HL-60/S4 treated with retinoic acid at 250 ng/mL for 4 days and 3 days (cell line): ENCODE measurements around the gene MICAL3.

ENCODE experiments used
- in situ Hi-C: fragments of 300-500 bp; cut with MboI; formaldehyde crosslinking; loops from 2 replicates; pipeline ENCODE4 v1.7.0; 2022; ENCODE audit warnings: low sequenced_read_pairs

The MICAL3 gene

DNA sequence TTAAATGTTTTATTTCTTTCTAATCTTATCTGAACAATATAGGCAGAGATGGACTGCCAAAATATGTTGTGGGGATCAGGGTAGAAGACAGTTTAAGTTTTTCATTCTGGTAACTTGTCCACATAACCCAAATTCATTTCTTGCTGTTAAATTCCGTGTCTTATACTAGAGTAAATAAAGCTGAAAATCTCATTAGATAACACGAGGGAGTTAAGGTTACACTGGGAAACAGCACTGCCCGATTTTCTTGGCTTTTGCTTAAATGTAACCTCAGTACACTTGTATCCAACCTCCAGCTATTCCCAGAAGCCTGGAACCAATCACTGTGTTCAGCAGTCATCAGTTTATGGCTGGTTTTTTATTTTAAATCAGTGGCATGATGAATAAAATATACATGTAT lies 48.2 kb downstream of the MICAL3 start:
- in situ Hi-C loops, result no loop called here

DNA sequence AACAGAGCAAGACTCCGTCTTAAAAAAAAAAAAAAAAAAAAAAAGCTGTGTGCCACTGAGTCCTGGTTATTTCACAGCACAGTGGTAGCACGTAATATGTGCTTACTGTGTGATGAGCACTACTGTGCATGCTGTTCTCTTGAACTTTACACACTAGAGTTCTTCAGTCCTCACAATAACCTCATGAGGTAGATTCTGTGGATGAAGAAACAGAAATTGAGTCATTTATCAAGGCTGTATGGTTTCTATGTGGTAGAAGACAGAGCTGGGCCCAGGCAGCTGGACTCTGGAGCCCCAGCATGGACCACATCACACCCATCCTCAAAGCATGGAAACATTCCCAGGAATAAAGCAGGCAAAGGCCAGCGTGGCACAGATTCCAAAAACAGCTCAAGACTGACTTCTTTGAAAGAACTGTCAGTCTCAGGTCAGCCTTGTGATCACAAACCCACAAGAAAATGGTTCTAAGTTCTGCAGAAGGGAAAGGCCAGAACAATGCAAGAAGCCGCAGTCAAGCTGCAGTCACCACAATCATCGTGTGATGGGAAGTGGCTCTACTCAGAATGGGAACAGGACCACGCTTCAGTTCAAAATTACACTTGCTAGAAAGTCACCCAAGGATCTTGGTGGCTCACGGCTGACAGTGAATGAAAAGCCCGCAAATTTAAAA lies 49.5 kb downstream of the MICAL3 start:
- in situ Hi-C loops, result no loop called here

- in situ Hi-C loops, result no loop called here
Observed at GRCh38 chr22:17974087-17974486, 50.3 kb downstream of the MICAL3 start.

- in situ Hi-C loops, result no loop called here
Observed at GRCh38 chr22:17973217-17973616, 51.1 kb downstream of the MICAL3 start.

DNA sequence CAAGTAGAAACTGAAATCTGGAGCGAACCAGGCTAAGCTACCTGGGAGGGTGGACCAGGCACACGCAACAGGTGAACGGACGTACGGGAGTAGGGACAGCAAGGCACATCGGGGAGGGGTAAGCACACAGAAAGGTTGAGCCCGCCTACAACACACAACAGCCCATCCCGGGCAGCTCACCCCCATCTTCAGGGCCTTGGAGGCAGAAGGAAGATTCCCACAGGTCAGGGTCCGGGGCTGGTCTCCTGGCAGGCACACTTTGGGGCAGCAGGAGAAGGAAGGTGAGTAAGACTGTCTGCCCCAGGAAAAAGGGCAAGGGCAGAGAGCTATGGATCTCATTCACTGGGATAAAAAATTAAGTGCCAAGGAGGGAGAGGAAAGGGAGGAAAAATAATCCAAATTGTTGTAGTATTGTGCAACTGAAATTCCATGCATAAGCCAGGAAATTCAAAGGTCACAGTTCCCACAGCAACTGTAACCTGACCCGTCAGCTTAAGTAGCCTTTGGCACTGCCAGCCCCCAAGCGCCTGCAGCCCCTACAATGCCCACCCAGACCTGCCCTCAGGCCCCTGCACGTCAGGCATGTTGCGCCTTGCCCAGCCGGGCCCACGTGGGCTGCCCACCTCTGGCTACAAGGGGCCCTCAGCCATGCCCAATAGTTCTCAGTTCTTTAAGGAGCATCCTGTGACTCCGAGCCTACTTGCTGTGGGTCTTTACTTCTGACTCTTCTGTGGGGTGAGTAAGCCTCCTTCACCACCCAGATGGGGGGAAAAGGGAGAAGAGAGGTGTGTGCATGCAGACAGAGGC lies 51.8 kb downstream of the MICAL3 start:
- in situ Hi-C loops, result no loop called here

DNA sequence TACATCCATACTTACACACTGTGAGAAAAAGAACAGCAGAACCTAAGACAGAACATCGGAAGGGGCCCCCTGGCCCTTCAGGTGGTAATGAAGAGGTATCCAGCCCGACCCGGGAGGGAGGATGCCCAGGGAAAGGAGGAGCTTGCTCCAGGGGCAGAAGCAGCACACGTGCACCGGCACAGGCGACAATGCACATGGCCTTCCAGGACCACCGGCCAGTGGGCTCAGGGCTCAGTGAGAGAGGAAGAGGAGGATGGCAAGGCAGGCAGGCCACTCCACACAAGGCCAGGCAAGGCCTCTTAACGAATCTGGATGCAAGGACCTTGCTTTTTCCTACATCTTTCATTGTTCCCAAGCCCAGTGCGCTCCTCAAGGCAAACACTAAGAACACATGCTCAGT lies 52.6 kb downstream of the MICAL3 start:
- in situ Hi-C loops, result no loop called here

DNA sequence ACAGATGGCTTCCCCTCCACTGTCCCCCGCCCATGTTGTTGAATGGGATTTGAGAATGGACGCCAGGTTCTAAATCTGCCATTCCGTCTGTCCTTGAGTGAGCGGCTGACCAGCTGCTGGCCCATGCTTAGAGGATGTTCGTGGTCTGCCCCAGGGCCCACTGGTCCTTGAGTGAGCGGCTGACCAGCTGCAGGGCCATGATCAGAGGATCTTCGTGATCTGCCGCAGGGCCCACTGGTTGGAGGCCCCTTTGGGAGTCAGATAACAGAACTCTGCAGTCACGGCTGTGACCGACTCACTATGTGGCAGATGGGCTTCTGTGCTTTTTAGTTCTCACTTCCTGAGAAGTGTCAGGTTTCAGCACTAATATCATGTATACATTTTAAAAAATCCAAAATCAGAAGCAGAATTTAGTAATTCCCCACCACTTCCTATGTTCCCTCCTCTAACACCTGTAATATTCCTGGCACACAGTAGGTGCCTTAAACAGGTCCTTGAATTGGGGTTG lies 54.1 kb downstream of the MICAL3 start:
- in situ Hi-C loops, result no loop called here

- in situ Hi-C loops, result no loop called here
Observed at GRCh38 chr22:17969701-17970113, 54.7 kb downstream of the MICAL3 start.

- in situ Hi-C loops, result no loop called here
Observed at GRCh38 chr22:17968126-17968525, 56.2 kb downstream of the MICAL3 start.

- in situ Hi-C loops, result no loop called here
Observed at GRCh38 chr22:17966403-17966717, 58.0 kb downstream of the MICAL3 start.

DNA sequence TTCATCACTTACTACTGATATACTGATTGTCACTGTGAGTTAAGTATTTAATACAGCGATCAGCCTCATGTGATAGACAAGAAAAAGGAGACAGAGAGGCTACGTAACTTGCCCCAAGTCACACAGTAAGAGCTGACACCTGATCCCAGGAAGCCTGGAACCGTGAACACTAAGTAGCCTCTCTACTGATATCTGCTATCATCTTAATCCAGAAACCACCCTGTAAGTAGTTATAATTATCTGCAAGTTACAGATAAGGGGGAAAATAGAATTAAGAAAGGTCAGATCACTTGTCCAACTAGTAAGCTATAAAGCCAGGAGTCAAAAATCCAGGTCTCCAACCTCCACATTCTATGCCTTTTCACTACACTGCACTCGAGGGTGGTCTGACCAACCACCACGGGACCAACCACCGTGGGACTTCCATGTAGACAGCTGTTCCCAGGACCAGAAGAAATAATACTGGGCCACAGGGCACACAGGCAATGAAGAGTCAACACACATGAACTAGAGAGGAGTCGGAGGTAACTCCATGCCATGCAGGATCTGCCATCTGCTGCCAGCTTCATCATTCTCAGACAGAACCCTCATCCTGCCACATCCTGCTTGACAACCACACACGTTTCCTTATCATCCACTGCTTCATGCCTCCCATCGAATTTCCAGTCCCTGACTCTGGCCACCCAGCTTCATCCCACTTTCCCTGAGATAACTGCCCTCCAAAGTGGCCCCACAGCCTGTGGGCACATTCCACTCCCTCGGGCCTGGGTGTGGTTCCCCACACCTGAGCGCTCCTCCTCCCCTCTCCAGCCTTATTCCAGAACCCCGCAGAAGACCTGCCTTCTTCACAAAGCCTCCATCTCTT lies 58.6 kb downstream of the MICAL3 start:
- in situ Hi-C loops, result no loop called here

DNA sequence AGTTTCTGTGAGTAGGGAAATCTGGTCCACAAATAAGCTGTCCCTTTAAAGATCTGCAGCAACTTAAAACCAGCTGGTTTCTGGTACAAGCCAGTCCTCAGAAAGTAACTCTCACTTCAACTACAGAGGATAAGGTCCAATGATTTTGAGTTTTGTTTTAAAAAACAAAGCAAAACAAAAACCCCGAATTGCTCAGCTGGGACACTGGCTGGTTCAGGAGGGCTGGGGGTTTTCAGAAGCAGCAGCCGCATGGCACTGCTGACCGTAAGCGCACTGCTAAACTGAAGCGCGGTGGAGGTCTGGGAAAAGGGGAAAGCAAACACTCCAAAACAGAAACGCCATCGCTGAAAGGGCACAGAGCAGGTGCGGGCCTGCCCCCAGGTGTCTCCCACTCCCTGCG lies 59.7 kb downstream of the MICAL3 start:
- in situ Hi-C loops, result no loop called here

- in situ Hi-C loops, result no loop called here
Observed at GRCh38 chr22:17964156-17964555, 60.2 kb downstream of the MICAL3 start.

- in situ Hi-C loops, result no loop called here
Observed at GRCh38 chr22:17963015-17963414, 61.3 kb downstream of the MICAL3 start.

DNA sequence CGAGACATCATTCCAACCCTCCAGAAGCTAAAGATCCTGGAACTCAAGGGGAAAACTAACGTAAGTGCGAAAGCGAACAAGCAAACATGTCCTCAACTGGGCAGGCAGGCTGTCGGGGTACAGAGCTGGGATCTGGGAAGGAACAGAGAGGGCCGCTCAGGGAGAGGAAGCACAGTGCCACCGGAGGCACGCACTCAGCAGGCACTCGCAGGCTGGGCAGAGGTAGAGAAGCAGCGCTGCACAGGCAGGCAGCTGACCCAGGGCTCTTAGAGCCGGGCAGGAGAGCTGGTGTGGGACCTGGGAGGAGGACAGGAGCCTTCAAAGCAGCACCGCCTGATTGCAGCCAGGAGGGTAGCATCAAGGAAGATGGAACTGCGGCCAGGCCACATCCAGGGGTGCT lies 62.2 kb downstream of the MICAL3 start:
- in situ Hi-C loops, result no loop called here

GRCh38 chr22:17961446-17961729 lies 63.0 kb downstream of the MICAL3 start:
- in situ Hi-C loops, result no loop called here

GRCh38 chr22:17960695-17961445 lies 63.5 kb downstream of the MICAL3 start:
- in situ Hi-C loops, result no loop called here

GRCh38 chr22:17960011-17960410 lies 64.3 kb downstream of the MICAL3 start:
- in situ Hi-C loops, result no loop called here

DNA sequence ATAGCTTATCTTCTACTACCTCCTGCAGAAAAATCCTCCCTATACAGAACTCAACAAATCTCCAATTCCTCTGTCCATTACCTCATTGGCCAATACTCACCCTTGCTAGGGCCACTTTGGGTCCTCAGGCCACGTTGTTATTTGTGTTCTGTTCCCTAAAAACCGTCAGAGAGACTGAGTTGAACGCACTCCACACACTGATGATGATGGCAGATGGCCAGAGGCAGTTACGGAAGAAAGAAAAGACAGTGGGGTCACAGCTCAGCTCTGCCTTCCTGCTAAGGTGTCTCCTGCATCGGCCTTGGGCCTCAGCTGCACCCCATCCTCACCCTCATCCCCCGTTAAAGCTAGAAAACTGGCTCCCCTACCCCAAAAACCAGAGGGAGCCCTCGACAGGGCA lies 66.2 kb downstream of the MICAL3 start:
- in situ Hi-C loops, result no loop called here

DNA sequence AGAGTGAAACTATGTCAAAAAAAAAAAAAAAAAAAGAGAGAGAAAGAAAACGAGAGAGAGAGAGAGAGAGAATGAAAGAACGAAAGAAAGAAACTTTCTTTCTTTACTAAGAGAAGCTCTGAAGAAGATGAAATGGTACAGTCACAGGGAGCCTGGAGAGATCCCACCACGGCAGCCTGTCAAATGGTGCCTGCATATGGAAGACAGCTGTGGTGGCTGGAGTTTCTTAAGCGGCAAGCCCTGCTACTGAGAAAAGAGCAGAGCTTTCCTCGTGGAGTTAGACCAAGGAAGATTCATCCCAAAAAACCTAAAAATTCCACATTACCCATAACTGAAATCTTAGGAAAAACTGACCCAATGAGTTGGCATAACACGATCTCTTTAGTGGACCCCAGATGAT lies 66.7 kb downstream of the MICAL3 start:
- in situ Hi-C loops, result no loop called here

DNA sequence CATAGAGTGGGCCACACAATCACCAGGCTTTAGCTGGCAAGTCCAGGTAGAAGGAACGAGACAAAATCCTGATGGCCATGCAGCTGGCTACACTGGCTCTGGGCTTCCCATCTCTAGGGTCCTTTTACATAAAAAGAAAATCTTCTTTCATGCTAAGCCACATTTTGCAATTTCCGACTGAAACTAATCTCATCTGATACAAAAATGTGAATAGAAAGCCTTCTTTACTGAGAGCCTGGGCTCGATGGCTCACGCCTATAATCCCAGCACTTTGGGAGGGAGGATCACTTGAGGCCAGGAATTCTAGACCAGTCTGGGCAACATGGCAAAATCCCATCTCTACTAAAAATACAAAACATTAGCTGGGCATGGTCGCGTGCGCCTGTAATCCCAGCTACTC lies 67.2 kb downstream of the MICAL3 start:
- in situ Hi-C loops, result no loop called here
